Mesendoderm (in vitro differentiated cells): ENCODE data around the gene EEA1.

Experiments
- DNase-seq: peaks from one replicate; pipeline ENCODE4 v3.0.0; 2013
- H2AK5ac ChIP-seq: 2 replicates; pipeline ENCODE4 v1.6.1; 2013; ENCODE audit warnings: low read length, inconsistent platforms
- H2BK120ac ChIP-seq: 2 replicates; pipeline ENCODE4 v1.6.1; 2013; ENCODE audit warnings: low read depth, mild to moderate bottlenecking, low read length, moderate library complexity, mixed read lengths
- H2BK15ac ChIP-seq: replicated peaks from 2 replicates; pipeline ENCODE4 v1.6.1; 2013; ENCODE audit warnings: low read depth, mild to moderate bottlenecking, moderate library complexity
- H2BK5ac ChIP-seq: 2 replicates; pipeline ENCODE4 v1.6.1; 2013; ENCODE audit warnings: low read length, inconsistent platforms
- H3K18ac ChIP-seq: 2 replicates; pipeline ENCODE4 v1.6.1; 2013; ENCODE audit warnings: mild to moderate bottlenecking, low read length, mixed read lengths
- H3K23ac ChIP-seq: one replicate; pipeline ENCODE4 v1.6.1; 2013; ENCODE audit warnings: low read length
- H3K27ac ChIP-seq: 2 replicates; pipeline ENCODE4 v1.5.1; 2013; ENCODE audit warnings: low read depth, mild to moderate bottlenecking, inconsistent platforms, low read length, moderate library complexity
- H3K27me3 ChIP-seq: 2 replicates; pipeline ENCODE4 v1.6.1; 2013; ENCODE audit warnings: low read length, control low read depth, mild to moderate bottlenecking, inconsistent platforms; ENCODE audit not compliant: insufficient read depth, poor library complexity
- H3K36me3 ChIP-seq: 2 replicates; pipeline ENCODE4 v1.6.1; 2013; ENCODE audit warnings: low read length, inconsistent platforms; ENCODE audit not compliant: control insufficient read depth, insufficient read depth
- H3K4ac ChIP-seq: one replicate; pipeline ENCODE4 v1.6.1; 2013; ENCODE audit warnings: low read depth, mild to moderate bottlenecking, low read length, moderate library complexity
- H3K4me1 ChIP-seq: 2 replicates; pipeline ENCODE4 v1.6.1; 2013; ENCODE audit warnings: low read depth, low read length, inconsistent platforms; ENCODE audit not compliant: control insufficient read depth
- H3K4me2 ChIP-seq: 2 replicates; pipeline ENCODE4 v1.6.1; 2013; ENCODE audit warnings: low read length
- H3K4me3 ChIP-seq: 2 replicates; pipeline ENCODE4 v1.5.1; 2013; ENCODE audit warnings: mild to moderate bottlenecking, low read length
- H3K56ac ChIP-seq: one replicate; pipeline ENCODE4 v1.6.1; 2013; ENCODE audit warnings: low read length
- H3K79me1 ChIP-seq: 2 replicates; pipeline ENCODE4 v1.6.1; 2013; ENCODE audit warnings: low read length, inconsistent platforms
- H3K79me2 ChIP-seq: 2 replicates; pipeline ENCODE4 v1.6.1; 2013; ENCODE audit warnings: mild to moderate bottlenecking, low read length; ENCODE audit not compliant: control insufficient read depth, insufficient read depth
- H3K9ac ChIP-seq: 2 replicates; pipeline ENCODE4 v1.6.1; 2013; ENCODE audit warnings: low read length, inconsistent platforms
- H4K5ac ChIP-seq: one replicate; pipeline ENCODE4 v1.6.1; 2013; ENCODE audit warnings: low read length
- H4K8ac ChIP-seq: one replicate; pipeline ENCODE4 v1.6.1; 2013; ENCODE audit warnings: low read depth, mild to moderate bottlenecking, control low read depth, low read length, moderate library complexity
- WGBS: extraction: QIAGEN DNeasy Blood & Tissue Kit; methylation state at CpG from one replicate; pipeline ENCODE4 v1.1.7; 2013; ENCODE audit warnings: low lambda C conversion rate, missing lambda C conversion rate; ENCODE audit not compliant: insufficient coverage; ENCODE audit errors: extremely low coverage; 5-methylcytosine and 5-hydroxymethylcytosine counted together

Gene EEA1

DNA sequence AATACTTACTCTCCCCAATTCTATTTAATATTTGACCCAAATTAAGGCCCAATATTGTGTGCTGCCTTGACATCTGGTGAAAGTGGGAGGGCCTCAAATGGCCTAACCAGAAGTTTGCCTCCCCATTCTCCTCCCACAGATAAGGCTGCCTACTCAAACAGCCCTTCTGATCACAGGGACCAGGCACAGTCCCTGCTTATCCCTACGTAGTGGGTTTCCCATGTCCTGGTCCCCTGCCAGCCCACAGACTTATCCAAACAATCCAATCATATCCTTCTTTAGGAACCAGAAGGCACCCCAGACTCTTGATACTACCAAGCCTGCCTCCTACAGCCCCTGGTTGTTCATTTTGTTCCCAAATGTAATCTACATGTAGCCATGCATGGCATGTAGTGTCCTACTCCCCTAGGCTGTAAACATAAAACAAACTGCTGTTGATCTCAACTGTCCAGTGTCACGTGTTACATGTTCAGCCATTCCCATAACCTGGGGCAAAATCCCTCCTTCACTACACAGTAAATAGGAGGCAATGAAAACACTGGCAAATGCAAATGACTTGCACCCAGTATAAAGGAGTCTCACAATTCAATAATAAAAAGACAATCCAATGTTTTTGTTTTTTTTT lies 49.3 kb downstream of the EEA1 start:
- Histone ChIP-seq H2BK15ac (no peak overlapping the region), H3K18ac (no peak overlapping the region), H3K4me3 (no peak overlapping the region), H2BK120ac (no peak overlapping the region), H3K36me3 (no peaks in the 10 kb centered on the region), H3K79me1 (no peaks in the 10 kb centered on the region), H2AK5ac (no peak overlapping the region), H3K27me3 (no peaks in the 10 kb centered on the region), H2BK5ac (no peak overlapping the region), H3K4ac (no peak overlapping the region), H3K4me1 (no peaks in the 10 kb centered on the region), H3K23ac (peak overlapping the region; percentile 35), H4K8ac (no peak overlapping the region), H4K5ac (no peak overlapping the region), H3K56ac (no peak overlapping the region), H3K9ac (no peak overlapping the region), H3K79me2 (no peaks in the 10 kb centered on the region), H3K27ac (no peak overlapping the region), H3K4me2 (no peak overlapping the region)
- no peak for DNase-seq
- no CpG with 5 or more reads among the region's 2 CpGs for WGBS

DNA sequence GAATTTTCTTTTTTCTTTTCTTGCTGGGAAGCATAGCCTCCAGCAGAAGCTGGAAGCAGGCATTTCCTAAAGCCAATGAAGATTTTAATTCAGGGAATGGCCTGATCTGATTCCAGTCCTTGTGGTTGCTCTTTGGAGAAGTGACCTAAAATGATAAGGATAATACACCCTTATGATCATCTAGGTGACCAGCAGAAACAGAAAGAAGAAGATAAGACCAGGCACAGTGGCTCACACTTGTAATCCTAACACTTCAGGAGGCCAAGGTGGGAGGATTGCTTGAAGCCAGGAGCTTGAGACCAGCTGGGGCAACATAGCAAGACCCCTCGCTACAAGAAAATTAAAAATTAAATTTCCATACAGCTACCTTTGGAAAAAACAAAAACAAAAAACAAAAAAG lies 51.2 kb downstream of the EEA1 start:
- H3K9ac ChIP-seq: no peak overlapping the region
- no CpG with 5 or more reads among the region's 1 CpG for WGBS
- H3K36me3 ChIP-seq: no peaks in the 10 kb centered on the region
- no peak for DNase-seq
- H3K4me1 ChIP-seq: no peaks in the 10 kb centered on the region
- no peak overlapping the region for H3K27ac ChIP-seq
- no peaks in the 10 kb centered on the region for H3K27me3 ChIP-seq
- no peak overlapping the region for H4K8ac ChIP-seq
- H2AK5ac ChIP-seq: no peak overlapping the region
- no peak overlapping the region for H3K23ac ChIP-seq
- no peak overlapping the region for H3K4me3 ChIP-seq
- H2BK120ac ChIP-seq: no peak overlapping the region
- H4K5ac ChIP-seq: no peak overlapping the region
- no peak overlapping the region for H2BK15ac ChIP-seq
- H2BK5ac ChIP-seq: no peak overlapping the region
- no peak overlapping the region for H3K56ac ChIP-seq
- no peaks in the 10 kb centered on the region for H3K79me1 ChIP-seq
- H3K4ac ChIP-seq: no peak overlapping the region
- H3K79me2 ChIP-seq: no peaks in the 10 kb centered on the region
- H3K18ac ChIP-seq: no peak overlapping the region
- H3K4me2 ChIP-seq: no peak overlapping the region

DNA sequence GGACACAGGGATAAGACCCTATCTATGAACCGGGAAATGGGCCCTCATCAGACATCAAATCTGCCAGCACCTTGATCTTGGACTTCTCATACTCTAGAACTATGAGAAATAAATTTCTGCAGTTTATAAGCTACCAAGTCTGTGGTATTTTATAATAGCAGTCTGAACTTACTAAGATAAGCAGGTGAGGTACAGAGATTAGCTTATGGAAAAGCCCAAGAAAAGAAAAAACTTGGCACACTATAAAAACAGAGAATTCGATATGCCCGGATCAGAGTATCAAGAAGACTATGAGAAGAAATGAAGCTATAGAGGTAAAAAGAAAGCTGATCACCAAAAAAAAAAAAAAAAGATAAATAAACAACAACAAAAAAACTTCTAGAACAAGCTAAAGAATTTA lies 52.6 kb downstream of the EEA1 start:
- no CpG with 5 or more reads among the region's 3 CpGs for WGBS
- no peaks in the 10 kb centered on the region for H3K36me3 ChIP-seq

DNA sequence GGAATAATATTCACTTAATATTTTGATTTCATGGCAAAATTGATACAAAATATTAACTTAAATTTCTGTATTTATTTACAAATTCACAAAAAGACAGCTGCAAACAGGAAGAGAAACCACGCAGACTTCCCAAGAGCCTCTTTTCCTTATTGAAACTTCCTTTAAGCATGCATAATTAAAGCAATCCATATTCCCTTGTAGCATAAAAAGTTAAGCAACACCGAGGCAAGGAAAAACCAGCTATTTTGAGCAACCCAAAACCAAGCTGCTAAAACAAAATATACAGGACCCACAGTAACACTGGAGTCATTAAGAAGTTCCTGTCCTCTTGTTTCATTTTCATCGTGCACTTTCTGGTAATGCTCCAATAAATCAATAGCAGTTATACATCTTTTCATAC lies 58.0 kb downstream of the EEA1 start:
- Histone ChIP-seq H3K4me1 (no peaks in the 10 kb centered on the region), H3K27ac (no peak overlapping the region), H3K9ac (no peak overlapping the region), H3K79me1 (no peaks in the 10 kb centered on the region), H3K36me3 (no peaks in the 10 kb centered on the region), H3K4me3 (no peak overlapping the region), H3K27me3 (no peaks in the 10 kb centered on the region), H2AK5ac (no peak overlapping the region), H3K79me2 (no peaks in the 10 kb centered on the region), H3K23ac (no peak overlapping the region), H2BK15ac (no peak overlapping the region), H3K56ac (no peak overlapping the region), H4K5ac (no peak overlapping the region), H2BK5ac (no peak overlapping the region), H3K4ac (no peak overlapping the region), H2BK120ac (no peak overlapping the region), H3K18ac (no peak overlapping the region), H3K4me2 (no peak overlapping the region), H4K8ac (no peak overlapping the region)
- no peak for DNase-seq
- WGBS: no CpG with 5 or more reads among the region's 3 CpGs

More for the DNA sequence above, 52.6 kb downstream of the EEA1 start:
- Histone ChIP-seq H2BK120ac (no peak overlapping the region), H3K4me2 (no peak overlapping the region), H2BK5ac (no peak overlapping the region), H3K9ac (no peak overlapping the region), H2BK15ac (no peak overlapping the region), H3K79me2 (no peaks in the 10 kb centered on the region), H3K79me1 (no peaks in the 10 kb centered on the region), H3K27me3 (no peaks in the 10 kb centered on the region), H3K18ac (no peak overlapping the region), H3K56ac (no peak overlapping the region), H3K4me1 (no peaks in the 10 kb centered on the region), H3K4ac (no peak overlapping the region), H4K8ac (no peak overlapping the region), H3K4me3 (no peak overlapping the region), H4K5ac (no peak overlapping the region), H2AK5ac (no peak overlapping the region), H3K27ac (no peak overlapping the region), H3K23ac (no peak overlapping the region)
- no peak for DNase-seq

DNA sequence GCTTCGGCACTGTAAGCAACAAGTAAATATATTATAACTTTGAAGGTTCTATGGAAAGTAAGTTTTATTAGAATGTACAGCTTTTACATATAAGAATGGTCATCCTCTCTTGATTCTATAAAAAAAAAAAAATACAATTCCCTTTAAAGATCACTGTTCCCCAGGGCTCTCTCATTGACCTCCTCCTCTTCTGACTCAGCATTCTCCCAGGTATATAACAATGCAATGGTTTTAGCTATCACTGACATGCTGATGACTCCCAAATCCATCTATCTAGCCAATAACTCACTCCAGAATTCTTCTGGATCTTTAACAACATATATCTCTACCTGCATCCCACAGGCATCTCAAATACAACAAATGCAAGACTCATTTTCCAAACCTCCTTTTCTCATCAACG lies 62.7 kb downstream of the EEA1 start:
- H3K23ac ChIP-seq: no peak overlapping the region
- H3K4me3 ChIP-seq: no peak overlapping the region
- H3K9ac ChIP-seq: no peak overlapping the region
- H3K4me1 ChIP-seq: no peaks in the 10 kb centered on the region
- H3K4ac ChIP-seq: no peak overlapping the region
- H3K4me2 ChIP-seq: no peak overlapping the region
- H3K79me2 ChIP-seq: no peaks in the 10 kb centered on the region
- no peaks in the 10 kb centered on the region for H3K36me3 ChIP-seq
- no peak overlapping the region for H3K27ac ChIP-seq
- H2BK15ac ChIP-seq: no peak overlapping the region
- no peaks in the 10 kb centered on the region for H3K27me3 ChIP-seq
- H3K79me1 ChIP-seq: no peaks in the 10 kb centered on the region
- no peak overlapping the region for H3K56ac ChIP-seq
- peak; percentile 26 for DNase-seq
- 100% methylated on average over 1 of the region's 2 CpGs for WGBS
- no peak overlapping the region for H3K18ac ChIP-seq
- no peak overlapping the region for H2AK5ac ChIP-seq
- no peak overlapping the region for H4K5ac ChIP-seq
- no peak overlapping the region for H2BK120ac ChIP-seq
- H2BK5ac ChIP-seq: no peak overlapping the region
- no peak overlapping the region for H4K8ac ChIP-seq

DNA sequence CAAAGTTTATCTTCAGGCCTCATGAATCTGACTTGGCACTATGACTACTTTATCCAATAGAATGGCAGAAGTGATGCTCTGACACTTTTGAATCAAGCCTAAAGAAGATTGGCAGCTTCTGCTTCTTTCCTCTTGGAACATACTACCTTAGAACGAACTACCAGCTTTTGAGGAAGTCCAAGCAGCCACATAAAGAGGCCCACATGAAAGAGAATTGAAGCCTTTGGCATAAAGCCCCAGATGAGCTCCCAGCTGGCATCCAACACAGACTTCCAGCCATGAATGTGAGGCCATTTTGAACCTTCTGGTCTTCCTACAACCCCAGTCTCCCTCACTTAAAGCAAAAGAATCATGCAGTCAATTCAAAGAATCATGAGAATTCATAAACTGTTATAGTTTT lies 65.8 kb downstream of the EEA1 start:
- no peak overlapping the region for H4K8ac ChIP-seq
- H2BK5ac ChIP-seq: no peak overlapping the region
- H2AK5ac ChIP-seq: no peak overlapping the region
- no peak for DNase-seq
- H3K36me3 ChIP-seq: no peaks in the 10 kb centered on the region
- no peak overlapping the region for H2BK15ac ChIP-seq
- H3K27ac ChIP-seq: no peak overlapping the region
- H2BK120ac ChIP-seq: no peak overlapping the region
- H3K79me2 ChIP-seq: no peaks in the 10 kb centered on the region
- H3K79me1 ChIP-seq: no peaks in the 10 kb centered on the region
- no peak overlapping the region for H3K4me2 ChIP-seq
- no peak overlapping the region for H4K5ac ChIP-seq
- no peak overlapping the region for H3K9ac ChIP-seq
- H3K4me1 ChIP-seq: peaks cover 2% of the 10 kb centered on the region
- H3K4ac ChIP-seq: no peak overlapping the region
- no peak overlapping the region for H3K23ac ChIP-seq
- no peaks in the 10 kb centered on the region for H3K27me3 ChIP-seq
- H3K4me3 ChIP-seq: no peak overlapping the region
- WGBS: no CpG with 5 or more reads among the region's 1 CpG
- H3K56ac ChIP-seq: no peak overlapping the region
- H3K18ac ChIP-seq: no peak overlapping the region
